SK-N-SH treated with all-trans-retinoic acid at 6 μM for 48 hours (cell line): ENCODE data around the gene GINS1.

ENCODE experiments used
- ATAC-seq: fragments of 200-7000 bp; cut with Tn5 transposase; 3 replicates; pipeline ENCODE4 v1.9.1; 2020; ENCODE audit warnings: mild to moderate bottlenecking, moderate library complexity
- ARNTL ChIP-seq: fragments of 450-650 bp; formaldehyde crosslinking; IDR thresholded peaks from 2 replicates; pipeline ENCODE4 v1.5.0; 2020; ENCODE audit warnings: low read depth, mild to moderate bottlenecking, moderate library complexity, borderline replicate concordance
- BACH2 ChIP-seq: fragments of 250-450 bp; sonication (Bioruptor Pico); IDR thresholded peaks from 2 replicates; pipeline ENCODE4 v1.9.0; 2021; ENCODE audit warnings: mild to moderate bottlenecking, borderline replicate concordance
- CSDC2 ChIP-seq: fragments of 250-450 bp; sonication (Bioruptor Pico); IDR thresholded peaks from 2 replicates; pipeline ENCODE4 v1.5.0; 2020; ENCODE audit warnings: mild to moderate bottlenecking, moderate library complexity
- ESRRG ChIP-seq: fragments of 250-450 bp; sonication (Bioruptor Pico); IDR thresholded peaks from 2 replicates; pipeline ENCODE4 v1.6.1; 2021; ENCODE audit warnings: mild to moderate bottlenecking
- GLIS3 ChIP-seq: fragments of 250-450 bp; sonication (Bioruptor Pico); IDR thresholded peaks from 2 replicates; pipeline ENCODE4 v1.5.0; 2020; ENCODE audit warnings: mild to moderate bottlenecking, moderate library complexity
- ISL1 ChIP-seq: fragments of 250-450 bp; sonication (Bioruptor Pico); IDR thresholded peaks from 2 replicates; pipeline ENCODE4 v2.1.2; 2022; ENCODE audit warnings: mild to moderate bottlenecking, moderate library complexity
- PPARA ChIP-seq: fragments of 250-450 bp; sonication (Bioruptor Pico); IDR thresholded peaks from 2 replicates; pipeline ENCODE4 v1.5.0; 2020; ENCODE audit warnings: mild to moderate bottlenecking, borderline replicate concordance
- RARB ChIP-seq: fragments of 250-450 bp; sonication (Bioruptor Pico); IDR thresholded peaks from 2 replicates; pipeline ENCODE4 v1.8.0; 2021; ENCODE audit warnings: mild to moderate bottlenecking, moderate library complexity
- SNAI2 ChIP-seq: fragments of 250-450 bp; sonication (Bioruptor Pico); IDR thresholded peaks from 2 replicates; pipeline ENCODE4 v1.5.0; 2020; ENCODE audit warnings: mild to moderate bottlenecking, moderate library complexity
- TOX ChIP-seq: fragments of 250-450 bp; sonication (Bioruptor Pico); IDR thresholded peaks from 2 replicates; pipeline ENCODE4 v1.8.0; 2021; ENCODE audit warnings: mild to moderate bottlenecking, moderate library complexity, borderline replicate concordance
- ZC3H10 ChIP-seq: fragments of 250-450 bp; sonication (Bioruptor Pico); IDR thresholded peaks from 2 replicates; pipeline ENCODE4 v1.5.1; 2021; ENCODE audit warnings: mild to moderate bottlenecking, moderate library complexity
- ZFP3 ChIP-seq: fragments of 250-450 bp; sonication (Bioruptor Pico); IDR thresholded peaks from 2 replicates; pipeline ENCODE4 v1.5.0; 2020; ENCODE audit warnings: mild to moderate bottlenecking, moderate library complexity
- ZFP30 ChIP-seq: fragments of 450-650 bp; formaldehyde crosslinking; IDR thresholded peaks from 2 replicates; pipeline ENCODE4 v1.5.0; 2022; ENCODE audit warnings: mild to moderate bottlenecking, moderate library complexity
- ZNF565 ChIP-seq: fragments of 450-650 bp; formaldehyde crosslinking; conservative IDR thresholded peaks from 2 replicates; pipeline ENCODE4 v1.5.0; 2020; ENCODE audit warnings: low read depth, mild to moderate bottlenecking, moderate library complexity
- ZNF70 ChIP-seq: fragments of 450-650 bp; formaldehyde crosslinking; IDR thresholded peaks from 2 replicates; pipeline ENCODE4 v1.5.0; 2020; ENCODE audit warnings: mild to moderate bottlenecking, moderate library complexity
- ZNF8 ChIP-seq: fragments of 450-650 bp; formaldehyde crosslinking; IDR thresholded peaks from 2 replicates; pipeline ENCODE4 v1.5.0; 2020; ENCODE audit warnings: mild to moderate bottlenecking, moderate library complexity
- TF ChIP-seq, protein P1 (sequence below): fragments of 250-450 bp; sonication (Bioruptor Pico); IDR thresholded peaks from 2 replicates; pipeline ENCODE4 v1.5.1; 2020; ENCODE audit warnings: low read depth, mild to moderate bottlenecking, moderate library complexity
- TF ChIP-seq, protein P2 (sequence below): fragments of 250-450 bp; sonication (Bioruptor Pico); IDR thresholded peaks from 2 replicates; pipeline ENCODE4 v1.8.0; 2021; ENCODE audit warnings: low read depth, mild to moderate bottlenecking, moderate library complexity, borderline replicate concordance
- TF ChIP-seq, protein P3 (sequence below): fragments of 250-450 bp; sonication (Bioruptor Pico); IDR thresholded peaks from 2 replicates; pipeline ENCODE4 v1.8.0; 2020; ENCODE audit warnings: mild to moderate bottlenecking, moderate library complexity, borderline replicate concordance
- TF ChIP-seq, protein P4 (sequence below): fragments of 250-450 bp; sonication (Bioruptor Pico); IDR thresholded peaks from 2 replicates; pipeline ENCODE4 v1.5.1; 2021; ENCODE audit warnings: mild to moderate bottlenecking, moderate library complexity

GINS1 gene

DNA sequence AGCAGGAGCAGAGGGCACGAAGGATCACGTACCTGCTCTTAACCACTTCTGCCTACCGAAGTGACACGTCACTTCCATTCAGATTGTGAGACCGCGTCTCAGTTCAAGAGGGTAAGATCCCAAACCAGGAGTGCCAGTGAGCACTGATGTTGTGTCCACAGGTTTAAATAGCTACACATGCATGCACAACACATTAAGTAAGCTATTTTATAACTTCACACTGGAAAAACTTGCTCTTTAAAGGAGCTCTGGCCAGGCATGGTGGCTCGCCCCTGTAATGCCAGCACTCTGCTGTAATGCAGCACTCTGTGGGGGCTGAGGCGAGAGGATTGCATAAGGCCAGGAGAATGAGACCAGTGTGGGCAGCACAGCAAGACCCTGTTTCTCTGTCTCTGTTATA is 37.9 kb upstream of the GINS1 start:
- no peak for ATAC-seq
- TF ChIP-seq ZNF565 (no peak), ESRRG (CRISPR knock-in tag) (no peak), RARB (CRISPR knock-in tag) (no peak), PPARA (CRISPR knock-in tag) (no peak), TOX (CRISPR knock-in tag) (no peak), SNAI2 (no peak)
- TF ChIP-seq, protein P1, sequence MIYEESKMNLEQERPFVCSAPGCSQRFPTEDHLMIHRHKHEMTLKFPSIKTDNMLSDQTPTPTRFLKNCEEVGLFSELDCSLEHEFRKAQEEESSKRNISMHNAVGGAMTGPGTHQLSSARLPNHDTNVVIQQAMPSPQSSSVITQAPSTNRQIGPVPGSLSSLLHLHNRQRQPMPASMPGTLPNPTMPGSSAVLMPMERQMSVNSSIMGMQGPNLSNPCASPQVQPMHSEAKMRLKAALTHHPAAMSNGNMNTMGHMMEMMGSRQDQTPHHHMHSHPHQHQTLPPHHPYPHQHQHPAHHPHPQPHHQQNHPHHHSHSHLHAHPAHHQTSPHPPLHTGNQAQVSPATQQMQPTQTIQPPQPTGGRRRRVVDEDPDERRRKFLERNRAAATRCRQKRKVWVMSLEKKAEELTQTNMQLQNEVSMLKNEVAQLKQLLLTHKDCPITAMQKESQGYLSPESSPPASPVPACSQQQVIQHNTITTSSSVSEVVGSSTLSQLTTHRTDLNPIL (CRISPR knock-in tag) = no peak
- TF ChIP-seq, protein P2, sequence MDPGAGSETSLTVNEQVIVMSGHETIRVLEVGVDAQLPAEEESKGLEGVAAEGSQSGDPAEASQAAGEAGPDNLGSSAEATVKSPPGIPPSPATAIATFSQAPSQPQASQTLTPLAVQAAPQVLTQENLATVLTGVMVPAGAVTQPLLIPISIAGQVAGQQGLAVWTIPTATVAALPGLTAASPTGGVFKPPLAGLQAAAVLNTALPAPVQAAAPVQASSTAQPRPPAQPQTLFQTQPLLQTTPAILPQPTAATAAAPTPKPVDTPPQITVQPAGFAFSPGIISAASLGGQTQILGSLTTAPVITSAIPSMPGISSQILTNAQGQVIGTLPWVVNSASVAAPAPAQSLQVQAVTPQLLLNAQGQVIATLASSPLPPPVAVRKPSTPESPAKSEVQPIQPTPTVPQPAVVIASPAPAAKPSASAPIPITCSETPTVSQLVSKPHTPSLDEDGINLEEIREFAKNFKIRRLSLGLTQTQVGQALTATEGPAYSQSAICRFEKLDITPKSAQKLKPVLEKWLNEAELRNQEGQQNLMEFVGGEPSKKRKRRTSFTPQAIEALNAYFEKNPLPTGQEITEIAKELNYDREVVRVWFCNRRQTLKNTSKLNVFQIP = no peak

DNA sequence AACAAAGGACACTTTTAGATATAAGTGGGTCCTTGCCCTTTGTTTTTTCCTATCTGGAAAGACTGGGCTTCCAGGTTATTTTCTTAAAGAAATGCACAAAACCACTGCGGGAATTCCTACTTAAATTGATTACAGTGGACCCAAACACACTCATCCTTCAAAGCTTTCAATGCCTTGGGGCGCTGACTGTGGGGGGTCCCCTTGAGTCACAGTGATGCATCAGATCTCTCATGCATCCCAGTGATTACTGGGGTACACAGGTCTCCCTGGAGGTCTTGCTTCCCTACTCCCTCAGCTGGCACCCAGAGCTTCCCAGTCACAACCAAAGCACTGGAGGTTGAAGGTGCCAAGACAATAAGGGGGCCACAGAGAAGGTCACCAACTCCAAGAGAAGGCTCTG is 37.5 kb upstream of the GINS1 start:
- TF ChIP-seq ZNF565 (no peak), ZC3H10 (CRISPR knock-in tag) (no peak), ISL1 (no peak), ZNF70 (CRISPR knock-in tag) (no peak), SNAI2 (no peak), PPARA (CRISPR knock-in tag) (no peak)
- TF ChIP-seq, protein P3, sequence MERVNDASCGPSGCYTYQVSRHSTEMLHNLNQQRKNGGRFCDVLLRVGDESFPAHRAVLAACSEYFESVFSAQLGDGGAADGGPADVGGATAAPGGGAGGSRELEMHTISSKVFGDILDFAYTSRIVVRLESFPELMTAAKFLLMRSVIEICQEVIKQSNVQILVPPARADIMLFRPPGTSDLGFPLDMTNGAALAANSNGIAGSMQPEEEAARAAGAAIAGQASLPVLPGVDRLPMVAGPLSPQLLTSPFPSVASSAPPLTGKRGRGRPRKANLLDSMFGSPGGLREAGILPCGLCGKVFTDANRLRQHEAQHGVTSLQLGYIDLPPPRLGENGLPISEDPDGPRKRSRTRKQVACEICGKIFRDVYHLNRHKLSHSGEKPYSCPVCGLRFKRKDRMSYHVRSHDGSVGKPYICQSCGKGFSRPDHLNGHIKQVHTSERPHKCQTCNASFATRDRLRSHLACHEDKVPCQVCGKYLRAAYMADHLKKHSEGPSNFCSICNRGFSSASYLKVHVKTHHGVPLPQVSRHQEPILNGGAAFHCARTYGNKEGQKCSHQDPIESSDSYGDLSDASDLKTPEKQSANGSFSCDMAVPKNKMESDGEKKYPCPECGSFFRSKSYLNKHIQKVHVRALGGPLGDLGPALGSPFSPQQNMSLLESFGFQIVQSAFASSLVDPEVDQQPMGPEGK (CRISPR knock-in tag) = no peak
- TF ChIP-seq, protein P1 (CRISPR knock-in tag) = no peak

DNA sequence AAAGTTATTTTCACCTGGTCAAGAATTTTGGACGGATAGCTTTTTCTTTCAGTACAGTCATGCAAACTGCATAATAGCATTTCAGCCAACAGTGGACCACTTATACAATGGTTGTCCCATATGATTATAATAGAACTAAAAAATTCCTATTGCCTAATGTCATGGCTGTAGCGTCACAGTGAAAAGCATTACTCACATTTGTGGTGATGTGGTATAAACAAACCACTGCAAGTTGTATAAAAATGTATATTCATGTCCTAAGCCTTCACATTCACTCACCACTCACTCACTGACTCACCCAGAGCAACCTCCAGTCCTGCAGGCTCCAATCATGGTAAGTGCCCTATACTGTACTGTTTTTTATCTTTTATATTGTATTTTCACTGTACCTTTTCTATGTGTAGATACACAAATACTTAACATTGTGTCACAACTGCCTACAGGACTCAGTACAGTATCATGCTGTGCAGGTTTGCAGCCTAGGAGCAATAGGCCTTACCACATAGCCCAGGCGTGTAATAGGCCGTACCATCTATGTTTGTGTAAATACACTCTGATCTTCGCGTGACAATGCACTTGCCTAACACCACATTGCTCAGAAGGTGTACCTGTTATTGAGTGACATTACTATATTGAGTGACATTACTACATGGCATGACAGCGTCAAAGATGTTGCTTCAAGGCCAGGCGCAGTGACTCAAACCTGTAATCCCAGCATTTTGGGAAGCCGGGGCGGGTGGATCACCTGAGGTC is 34.7 kb upstream of the GINS1 start:
- ATAC-seq = peak; percentile 67
- TF ChIP-seq ZC3H10 (CRISPR knock-in tag) (no peak), ARNTL (CRISPR knock-in tag) (no peak), ZNF565 (no peak), ZNF8 (CRISPR knock-in tag) (no peak), GLIS3 (CRISPR knock-in tag) (no peak), BACH2 (CRISPR knock-in tag) (no peak), TOX (CRISPR knock-in tag) (no peak)
- TF ChIP-seq, protein P4, sequence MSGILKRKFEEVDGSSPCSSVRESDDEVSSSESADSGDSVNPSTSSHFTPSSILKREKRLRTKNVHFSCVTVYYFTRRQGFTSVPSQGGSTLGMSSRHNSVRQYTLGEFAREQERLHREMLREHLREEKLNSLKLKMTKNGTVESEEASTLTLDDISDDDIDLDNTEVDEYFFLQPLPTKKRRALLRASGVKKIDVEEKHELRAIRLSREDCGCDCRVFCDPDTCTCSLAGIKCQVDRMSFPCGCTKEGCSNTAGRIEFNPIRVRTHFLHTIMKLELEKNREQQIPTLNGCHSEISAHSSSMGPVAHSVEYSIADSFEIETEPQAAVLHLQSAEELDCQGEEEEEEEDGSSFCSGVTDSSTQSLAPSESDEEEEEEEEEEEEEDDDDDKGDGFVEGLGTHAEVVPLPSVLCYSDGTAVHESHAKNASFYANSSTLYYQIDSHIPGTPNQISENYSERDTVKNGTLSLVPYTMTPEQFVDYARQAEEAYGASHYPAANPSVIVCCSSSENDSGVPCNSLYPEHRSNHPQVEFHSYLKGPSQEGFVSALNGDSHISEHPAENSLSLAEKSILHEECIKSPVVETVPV (CRISPR knock-in tag) = no peak
- TF ChIP-seq, protein P2 = no peak

More for the DNA sequence above, 37.5 kb upstream of the GINS1 start:
- no peak for ATAC-seq

DNA sequence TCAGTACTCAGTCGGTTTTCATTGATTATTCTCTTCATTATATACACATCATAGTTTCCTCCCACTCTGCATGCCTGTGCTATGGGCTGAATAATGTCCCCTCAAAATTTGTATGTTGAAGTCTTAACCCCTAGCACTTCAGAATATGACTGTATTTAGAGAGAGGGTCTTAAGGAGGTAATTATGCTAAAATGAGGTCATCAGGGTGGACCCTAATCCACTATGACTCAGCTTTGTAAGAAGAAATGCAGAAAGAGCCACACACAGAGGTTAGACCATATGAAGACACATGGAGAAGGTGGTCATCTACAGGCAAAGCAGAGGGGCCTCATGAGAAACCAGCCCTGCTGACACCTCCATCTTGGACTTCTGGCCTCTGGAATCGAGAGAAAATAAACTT is 32.6 kb upstream of the GINS1 start:
- ATAC-seq = no peak
- TF ChIP-seq TOX (CRISPR knock-in tag) = no peak
- no peak for TF ChIP-seq CSDC2 (CRISPR knock-in tag)
- no peak for TF ChIP-seq PPARA (CRISPR knock-in tag)
- TF ChIP-seq ISL1 = no peak
- TF ChIP-seq ARNTL (CRISPR knock-in tag) = no peak
- no peak for TF ChIP-seq BACH2 (CRISPR knock-in tag)
- TF ChIP-seq ZFP30 (CRISPR knock-in tag) = no peak
- TF ChIP-seq, protein P3 (CRISPR knock-in tag) = no peak
- no peak for TF ChIP-seq ZFP3 (CRISPR knock-in tag)
- TF ChIP-seq SNAI2 = no peak
- TF ChIP-seq, protein P2 = no peak
- no peak for TF ChIP-seq ZC3H10 (CRISPR knock-in tag)
